Effector CD8-positive, alpha-beta T cell (primary cell): ENCODE measurements around the gene CDKN2B-AS1.
A peak's percentile ranks its signal among the peaks of the same experiment; 100 is the strongest.
"Not testable (repeated sequence)": the region's sequence is repeated elsewhere in the genome, so short reads cannot be mapped to it uniquely, and the experiment has no call there.

Experiments
- DNase-seq: peaks from one replicate; lab custom pipeline; 2025; lab: John Stamatoyannopoulos, UW
- total RNA-seq, 4 experiments: gene quantifications; one replicate each; lab custom pipeline; 2026; lab: John Stamatoyannopoulos, UW

Gene CDKN2B-AS1
- 2.2 to 5.4 (median 3.3) reads per million in 4 experiments for total RNA-seq

DNA sequence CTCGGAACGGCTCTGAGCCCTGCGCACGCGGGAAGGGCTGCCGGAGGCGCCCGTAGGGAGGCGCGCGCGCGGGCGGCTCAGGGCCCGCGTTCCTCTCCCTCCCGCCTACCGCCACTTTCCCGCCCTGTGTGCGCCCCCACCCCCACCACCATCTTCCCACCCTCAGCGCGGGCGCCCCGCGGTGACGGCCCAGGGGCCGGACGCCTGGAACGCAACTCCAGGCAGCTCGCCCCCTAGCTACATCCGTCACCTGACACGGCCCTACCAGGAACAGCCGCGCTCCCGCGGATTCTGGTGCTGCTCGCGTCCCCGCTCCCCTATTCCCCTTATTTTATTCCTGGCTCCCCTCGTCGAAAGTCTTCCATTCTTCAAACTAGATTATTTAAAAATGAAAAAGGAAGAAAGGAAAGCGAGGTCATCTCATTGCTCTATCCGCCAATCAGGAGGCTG, at the start of gene CDKN2B-AS1:
Gene CDKN2B-AS1, plus strand, starts transcription at position 236 of the 450 bp plus-strand sequence.
- no peak for DNase-seq

DNA sequence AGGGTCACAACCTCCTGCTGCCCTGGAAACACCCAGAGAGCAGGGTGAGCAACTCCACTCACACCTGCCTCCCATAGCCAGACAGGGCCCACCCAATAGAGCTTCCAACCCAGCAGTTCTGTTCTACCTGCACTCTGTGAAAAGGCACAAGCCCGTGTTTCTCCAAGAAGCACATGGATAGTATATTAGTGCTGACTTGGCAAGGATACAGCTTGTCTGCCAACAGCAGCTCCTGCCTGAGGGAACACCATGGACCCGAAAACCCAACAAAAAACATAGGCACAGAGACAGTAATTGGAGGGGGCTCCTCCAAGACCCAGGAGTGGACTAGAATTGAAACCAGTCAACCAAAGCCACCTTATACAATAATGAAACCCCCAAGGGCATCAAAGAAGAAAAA, 49.0 kb upstream of the CDKN2B-AS1 start:
- DNase-seq: no peak

DNA sequence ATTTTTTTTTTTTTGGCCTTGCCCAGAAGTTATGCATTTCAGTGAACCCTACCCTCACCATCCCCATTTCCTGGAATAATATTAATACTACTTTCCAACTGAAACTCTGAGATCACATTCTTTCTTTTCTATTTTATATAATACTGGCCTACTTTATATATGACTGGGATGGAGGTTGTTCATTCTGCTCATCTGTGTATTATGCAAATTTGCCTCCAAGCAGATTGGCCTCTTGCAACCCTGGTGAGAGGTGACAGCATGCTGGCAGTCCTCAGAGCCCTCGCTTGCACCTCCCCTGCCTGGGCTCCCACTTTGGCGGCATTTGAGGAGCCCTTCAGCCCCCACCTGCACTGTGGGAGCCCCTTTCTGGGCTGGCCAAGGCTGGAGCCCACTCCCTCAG, 35.8 kb upstream of the CDKN2B-AS1 start:
- no peak for DNase-seq

DNA sequence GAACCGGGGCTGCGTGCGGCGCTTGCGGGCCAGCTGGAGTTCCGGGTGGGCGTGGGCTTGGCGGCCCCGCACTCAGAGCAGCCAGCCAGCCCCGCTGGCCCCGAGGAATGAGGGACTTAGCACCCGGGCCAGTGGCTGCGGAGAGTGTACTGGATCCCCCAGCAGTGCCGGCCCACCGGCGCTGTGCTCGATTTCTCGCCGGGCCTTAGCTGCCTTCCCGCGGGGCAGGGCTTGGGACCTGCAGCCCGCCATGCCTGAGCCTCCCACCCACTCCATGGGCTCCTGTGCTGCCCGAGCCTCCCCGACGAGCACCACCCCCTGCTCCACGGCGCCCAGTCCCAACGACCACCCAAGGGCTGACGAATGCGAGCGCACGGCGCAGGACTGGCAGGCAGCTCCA, 35.3 kb upstream of the CDKN2B-AS1 start:
- DNase-seq: not testable (repeated sequence)

DNA sequence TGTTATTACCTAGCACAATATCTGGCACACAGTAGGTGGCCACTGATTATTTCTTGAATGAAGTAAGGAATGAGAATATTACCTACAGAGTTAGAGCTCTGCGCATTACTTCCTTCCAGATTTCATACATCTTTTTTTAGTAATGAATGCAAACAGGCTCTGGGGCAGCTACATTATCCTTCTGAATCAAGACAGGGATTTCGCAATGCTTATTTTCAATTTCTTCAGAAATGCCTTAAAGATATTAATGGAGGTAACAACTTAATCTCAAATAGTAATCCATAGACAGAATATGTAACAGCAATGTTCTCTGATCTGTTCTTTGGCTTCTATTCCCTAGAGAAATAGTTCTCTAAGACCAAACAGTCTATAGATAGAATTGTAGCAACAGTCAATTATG, 33.0 kb upstream of the CDKN2B-AS1 start:
- no peak for DNase-seq

DNA sequence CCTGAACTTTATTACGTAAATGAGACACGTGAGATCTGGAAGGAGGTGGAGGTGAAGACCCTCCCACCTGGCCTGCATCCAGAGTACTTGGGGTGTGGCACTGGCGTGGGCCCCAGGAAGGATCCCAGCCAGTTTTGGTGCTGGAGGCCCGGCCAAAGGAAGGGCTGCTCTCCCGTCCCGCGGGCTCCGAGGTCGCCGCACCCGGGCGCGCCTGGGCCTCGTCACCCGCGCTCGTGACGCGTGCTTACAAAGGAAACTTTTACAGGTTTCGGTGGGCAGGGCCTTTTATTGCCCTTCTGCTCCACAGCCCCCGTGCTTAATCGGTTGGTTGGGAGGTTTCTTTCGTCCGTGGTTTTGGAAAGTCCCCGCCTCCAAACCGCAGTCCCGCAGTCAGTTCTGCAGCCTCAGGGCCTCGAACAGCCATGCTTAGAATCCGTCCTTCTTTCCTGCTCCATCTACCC, 29.6 kb upstream of the CDKN2B-AS1 start:
- DNase-seq: peak; percentile 11

DNA sequence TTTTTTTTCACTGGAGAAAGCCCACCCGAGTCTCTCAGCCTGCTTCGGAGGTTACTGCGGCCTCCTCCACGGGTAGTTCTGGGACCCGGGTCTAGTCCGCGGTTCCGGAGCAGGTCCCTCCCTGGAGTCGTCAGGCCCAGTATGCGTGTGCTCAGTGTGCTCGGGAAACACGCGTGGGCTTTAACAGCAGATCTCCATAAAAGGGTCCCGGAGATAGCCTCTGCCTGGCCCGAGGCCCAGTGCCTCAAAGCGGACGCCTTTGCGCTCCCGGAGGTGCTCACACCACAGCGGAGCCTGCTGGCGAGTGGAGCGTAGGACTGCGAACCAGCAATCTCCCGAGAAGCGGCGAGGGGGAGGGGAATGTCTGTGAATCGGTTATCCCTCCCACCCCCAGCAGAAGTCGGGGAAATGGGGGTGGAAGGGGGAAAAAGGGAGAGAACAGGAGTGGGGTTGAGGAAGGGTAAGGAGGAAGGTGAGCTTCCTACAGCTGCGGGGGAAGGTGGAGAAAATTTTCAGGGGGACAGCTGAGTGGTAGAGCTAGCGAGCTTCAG, 29.1 kb upstream of the CDKN2B-AS1 start:
- DNase-seq: no peak

DNA sequence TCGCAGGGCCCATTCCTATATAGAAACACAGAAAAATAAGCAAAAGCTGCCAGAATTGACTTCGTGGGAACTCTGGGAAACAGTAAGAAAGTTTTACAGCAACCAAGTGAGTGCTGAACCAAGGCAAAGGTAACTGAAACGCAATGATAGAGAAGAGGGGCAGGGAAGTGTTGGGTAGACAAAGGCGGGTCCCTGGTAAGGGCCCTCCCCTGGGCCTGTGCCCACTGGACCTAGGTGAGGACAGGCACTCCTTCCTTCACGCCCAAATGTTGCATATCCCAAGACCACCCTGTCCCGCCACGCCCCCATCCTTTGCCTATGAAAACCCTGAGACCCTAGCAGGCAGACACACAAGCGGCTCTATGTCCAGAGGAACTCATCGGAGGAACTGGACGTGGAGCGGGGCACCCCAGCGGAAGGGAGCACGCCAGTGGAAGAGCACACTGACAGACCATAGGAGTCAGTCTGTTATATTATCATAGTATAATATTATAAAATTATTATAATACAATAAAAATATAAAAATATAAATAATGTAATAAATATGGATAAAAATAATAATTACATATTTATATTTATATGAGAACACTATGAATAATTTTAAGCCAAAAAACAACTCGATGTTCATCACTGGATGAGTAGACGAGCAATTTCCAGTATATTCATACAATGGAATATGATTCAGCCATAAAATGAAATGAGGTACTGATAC, 28.3 kb upstream of the CDKN2B-AS1 start:
- DNase-seq: no peak

DNA sequence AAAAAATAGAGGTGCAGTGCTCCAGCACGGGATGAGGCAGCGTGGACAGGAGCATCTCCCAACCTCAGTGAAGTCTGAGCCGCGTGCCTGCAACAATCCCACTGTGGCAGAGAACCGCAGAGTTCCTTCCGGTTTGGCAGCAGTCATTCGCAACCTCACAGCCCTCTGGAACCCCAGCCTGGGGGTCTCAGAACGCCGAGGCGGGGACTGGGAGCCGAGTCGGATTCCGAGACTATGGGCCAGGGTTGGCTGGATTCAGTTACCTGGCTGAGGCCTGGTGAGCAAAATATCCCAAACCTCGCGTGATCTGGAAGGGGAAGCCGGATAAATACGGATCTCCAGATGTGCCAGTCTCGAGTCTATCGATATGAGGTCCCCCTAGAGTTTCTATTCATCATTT, 27.4 kb upstream of the CDKN2B-AS1 start:
- DNase-seq: no peak

DNA sequence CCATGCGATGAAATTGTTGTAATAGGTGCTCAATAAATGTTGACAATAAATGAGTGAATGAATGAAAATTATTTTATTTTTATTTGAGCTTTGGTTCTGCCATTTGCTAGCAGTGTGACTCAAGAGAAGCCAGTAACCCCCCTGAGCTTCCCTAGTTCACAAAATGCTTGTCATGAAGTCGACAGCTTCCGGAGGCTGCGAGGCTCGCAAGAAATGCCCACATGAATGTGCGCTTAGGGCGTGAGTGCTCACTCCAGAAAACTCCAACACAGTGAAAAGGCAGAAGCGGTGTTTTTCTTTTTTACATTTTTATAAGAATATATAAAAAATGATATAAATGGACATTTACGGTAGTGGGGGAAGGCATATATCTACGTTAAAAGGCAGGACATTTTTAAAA, 26.9 kb upstream of the CDKN2B-AS1 start:
- no peak for DNase-seq

DNA sequence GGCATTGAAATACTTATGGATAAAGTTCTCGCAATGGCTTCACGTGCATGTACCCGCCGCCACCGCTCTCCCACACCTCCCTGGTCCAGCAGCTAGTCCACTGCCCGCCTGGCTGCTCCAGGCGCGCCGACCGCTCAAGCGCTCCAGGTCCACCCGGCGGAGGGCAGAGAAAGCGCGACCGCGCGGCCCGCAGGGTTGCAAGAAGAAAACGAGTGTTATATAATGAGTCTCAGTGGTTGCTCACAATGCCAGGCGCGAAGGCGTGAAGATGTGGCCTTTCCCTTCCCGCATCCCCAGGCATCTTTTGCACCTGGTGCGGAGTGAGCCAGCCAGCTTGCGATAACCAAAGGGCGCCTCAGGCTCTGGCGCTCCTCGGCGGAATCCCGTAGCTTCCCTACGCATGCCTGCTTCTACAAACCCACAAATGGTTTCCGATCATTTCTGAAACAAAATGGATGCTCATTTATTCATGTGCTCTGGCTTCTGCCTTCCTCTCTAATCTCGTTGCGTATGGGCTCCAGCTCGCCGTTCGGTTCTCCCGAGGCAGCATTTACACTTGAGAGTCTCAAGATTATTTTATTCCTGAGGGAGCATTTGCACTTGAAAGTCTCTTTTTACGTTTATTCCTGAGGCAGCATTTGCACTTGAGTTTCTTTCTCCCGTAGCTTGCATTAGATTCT, 26.1 kb upstream of the CDKN2B-AS1 start:
- DNase-seq: no peak

DNA sequence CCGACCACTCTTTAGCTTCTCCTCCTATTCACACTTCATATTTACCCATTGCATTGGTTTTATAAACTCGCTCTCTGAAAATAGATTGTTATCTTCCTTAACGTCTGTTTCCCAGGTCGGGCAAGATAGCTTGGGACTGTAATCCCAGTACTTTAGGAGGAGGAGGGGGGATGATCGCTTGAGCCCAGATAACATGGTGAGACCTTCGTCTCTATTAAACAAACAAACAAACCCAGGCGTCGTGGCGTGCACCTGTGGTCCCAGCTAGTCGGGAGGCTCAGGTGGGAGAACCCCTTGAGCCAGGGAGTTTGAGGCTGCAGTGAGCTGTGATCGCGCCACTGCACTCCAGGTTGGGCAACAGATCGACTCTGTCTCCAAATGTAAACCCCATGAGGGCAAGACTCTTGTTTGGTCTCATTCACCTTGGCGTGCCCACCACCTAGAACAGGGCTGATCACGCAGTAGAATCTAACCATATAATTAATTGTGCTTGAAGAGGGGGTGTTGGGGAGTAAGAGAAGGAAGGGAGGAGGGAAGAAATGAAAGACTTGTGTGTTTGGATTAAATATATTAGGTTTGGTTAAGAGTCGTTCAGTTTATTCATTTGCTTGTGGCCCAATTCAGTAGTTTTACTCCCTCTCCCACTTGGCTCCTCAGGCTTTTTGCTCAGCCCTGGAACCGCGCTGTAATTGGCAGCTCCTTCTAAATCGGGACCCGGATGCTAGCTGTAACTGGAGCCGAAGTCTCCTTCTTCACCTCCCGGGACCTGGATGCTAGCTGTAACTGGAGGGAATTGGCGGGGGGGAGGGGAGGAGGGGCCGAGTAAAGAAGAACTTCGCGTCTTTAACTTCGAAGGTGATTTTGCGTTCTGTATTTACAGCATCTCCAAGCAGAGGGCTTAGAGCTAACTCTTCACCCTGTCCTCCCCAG, 25.3 kb upstream of the CDKN2B-AS1 start:
- DNase-seq: no peak

DNA sequence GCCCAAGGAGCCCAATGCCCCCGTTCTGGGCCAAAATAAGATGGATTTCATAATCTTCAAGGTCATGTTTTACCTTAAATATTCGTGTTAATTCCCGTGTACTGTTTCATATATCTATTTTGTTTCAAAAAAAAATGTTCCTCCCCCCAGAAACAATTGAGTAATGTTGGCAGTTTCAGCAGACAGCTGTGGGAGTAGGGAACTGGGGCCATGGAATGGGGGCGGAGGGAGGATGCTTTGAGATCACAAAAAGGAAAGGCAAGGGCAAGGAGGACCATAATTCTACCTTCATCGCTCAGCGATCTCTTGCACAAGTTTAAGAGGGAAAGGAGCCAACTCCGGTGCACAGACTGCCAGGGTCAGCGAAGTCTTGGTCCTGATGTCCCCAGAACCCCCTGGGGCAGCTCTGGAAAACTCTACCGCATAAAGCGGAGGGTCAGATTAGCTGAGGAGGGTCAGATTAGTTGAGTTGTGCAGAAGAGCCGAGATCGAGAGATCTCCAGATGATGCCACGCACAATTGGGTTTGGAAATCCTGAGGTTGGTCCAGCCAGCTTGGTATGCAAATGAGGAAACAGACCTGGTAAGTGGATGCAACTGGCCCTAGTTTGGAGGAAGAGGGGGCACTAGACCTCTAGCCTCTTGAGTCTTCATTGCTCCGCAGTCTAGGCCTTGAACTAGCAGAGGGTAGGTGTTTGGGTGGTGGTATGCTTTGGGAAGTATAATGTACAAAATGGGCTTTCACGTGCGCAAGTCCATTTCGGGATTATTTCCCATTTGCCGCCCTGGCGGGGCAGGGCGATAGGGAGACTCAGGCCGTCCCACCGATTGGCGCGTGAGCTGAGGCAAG, 24.4 kb upstream of the CDKN2B-AS1 start:
- DNase-seq: no peak

DNA sequence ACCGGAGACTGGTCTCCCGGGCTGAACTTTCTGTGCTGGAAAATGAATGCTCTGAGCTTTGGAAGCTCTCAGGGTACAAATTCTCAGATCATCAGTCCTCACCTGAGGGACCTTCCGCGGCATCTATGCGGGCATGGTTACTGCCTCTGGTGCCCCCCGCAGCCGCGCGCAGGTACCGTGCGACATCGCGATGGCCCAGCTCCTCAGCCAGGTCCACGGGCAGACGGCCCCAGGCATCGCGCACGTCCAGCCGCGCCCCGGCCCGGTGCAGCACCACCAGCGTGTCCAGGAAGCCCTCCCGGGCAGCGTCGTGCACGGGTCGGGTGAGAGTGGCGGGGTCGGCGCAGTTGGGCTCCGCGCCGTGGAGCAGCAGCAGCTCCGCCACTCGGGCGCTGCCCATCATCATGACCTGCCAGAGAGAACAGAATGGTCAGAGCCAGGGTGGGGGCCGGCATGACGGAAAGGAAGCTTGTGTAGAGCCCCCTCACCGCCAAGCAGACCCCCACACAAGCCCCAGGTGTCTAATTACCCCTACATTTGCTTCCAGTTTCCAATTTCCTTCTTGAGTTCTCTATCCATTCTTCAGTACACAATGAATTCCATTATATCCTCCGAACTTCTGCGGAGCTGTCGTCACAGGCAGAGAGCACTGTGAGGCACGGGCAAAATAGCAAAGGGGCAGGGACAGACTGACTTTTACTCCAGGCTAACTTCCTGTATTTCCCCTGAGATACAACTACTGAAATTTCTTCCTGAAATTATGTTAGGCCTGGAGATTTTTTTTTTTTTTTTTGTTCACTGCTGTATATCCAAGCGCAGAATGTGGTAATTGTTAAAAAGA, 23.6 kb upstream of the CDKN2B-AS1 start:
- no peak for DNase-seq

DNA sequence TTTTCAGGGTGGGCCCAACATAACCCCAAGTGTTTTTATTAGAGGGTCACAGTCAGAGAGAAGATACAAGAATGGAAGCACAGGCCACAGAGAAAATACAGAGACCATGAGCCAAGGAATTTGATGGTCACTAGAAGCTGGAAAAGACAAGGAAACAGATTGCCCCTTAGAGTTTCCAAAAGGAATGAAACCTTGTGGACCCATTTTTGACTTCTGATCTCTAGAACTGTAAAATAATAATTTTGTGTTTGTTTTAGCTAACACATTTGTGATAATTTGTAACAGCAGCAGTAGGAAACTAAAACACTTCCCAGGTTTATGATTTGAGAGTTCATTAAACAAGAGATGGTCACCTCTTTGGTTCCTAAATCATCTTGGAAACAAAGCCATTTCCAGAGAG, 22.2 kb upstream of the CDKN2B-AS1 start:
- DNase-seq: no peak

DNA sequence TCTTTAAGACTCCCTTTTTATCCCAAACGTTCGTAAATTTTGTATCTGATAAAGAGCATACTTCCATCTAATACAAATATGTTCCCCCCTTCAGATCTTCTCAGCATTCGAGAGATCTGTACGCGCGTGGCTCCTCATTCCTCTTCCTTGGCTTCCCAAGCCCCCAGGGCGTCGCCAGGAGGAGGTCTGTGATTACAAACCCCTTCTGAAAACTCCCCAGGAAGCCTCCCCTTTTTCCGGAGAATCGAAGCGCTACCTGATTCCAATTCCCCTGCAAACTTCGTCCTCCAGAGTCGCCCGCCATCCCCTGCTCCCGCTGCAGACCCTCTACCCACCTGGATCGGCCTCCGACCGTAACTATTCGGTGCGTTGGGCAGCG, 20.3 kb upstream of the CDKN2B-AS1 start:
- DNase-seq: no peak

DNA sequence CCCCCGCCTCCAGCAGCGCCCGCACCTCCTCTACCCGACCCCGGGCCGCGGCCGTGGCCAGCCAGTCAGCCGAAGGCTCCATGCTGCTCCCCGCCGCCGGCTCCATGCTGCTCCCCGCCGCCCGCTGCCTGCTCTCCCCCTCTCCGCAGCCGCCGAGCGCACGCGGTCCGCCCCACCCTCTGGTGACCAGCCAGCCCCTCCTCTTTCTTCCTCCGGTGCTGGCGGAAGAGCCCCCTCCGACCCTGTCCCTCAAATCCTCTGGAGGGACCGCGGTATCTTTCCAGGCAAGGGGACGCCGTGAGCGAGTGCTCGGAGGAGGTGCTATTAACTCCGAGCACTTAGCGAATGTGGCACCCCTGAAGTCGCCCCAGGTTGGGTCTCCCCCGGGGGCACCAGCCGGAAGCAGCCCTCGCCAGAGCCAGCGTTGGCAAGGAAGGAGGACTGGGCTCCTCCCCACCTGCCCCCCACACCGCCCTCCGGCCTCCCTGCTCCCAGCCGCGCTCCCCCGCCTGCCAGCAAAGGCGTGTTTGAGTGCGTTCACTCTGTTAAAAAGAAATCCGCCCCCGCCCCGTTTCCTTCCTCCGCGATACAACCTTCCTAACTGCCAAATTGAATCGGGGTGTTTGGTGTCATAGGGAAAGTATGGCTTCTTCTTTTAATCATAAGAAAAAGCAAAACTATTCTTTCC, 19.7 kb upstream of the CDKN2B-AS1 start:
- DNase-seq: no peak

DNA sequence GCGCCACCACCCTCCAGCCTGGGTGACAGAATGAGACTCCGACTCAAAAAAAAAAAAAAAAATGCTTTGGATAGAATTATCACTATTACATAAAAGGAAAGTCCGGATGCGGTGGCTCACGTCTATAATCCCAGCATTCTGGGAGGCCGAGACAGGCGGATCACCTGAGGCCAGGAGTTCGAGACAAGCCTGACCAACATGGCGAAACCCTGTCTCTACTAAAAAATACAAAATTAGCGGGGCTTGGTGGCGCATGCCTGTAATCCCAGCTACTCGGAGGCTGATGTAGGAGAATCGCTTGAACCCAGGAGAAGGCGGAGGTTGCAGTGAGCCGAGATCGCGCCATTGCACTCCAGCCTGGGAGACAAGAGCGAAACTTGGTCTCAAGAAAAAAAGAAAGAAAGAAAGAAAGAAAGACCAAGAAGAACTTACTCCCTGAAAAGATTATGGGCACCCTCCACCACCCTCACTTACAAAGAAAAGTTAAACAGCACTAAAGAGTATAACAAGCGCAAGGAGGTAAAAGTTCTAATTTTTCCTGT, 18.2 kb upstream of the CDKN2B-AS1 start:
- DNase-seq: no peak

DNA sequence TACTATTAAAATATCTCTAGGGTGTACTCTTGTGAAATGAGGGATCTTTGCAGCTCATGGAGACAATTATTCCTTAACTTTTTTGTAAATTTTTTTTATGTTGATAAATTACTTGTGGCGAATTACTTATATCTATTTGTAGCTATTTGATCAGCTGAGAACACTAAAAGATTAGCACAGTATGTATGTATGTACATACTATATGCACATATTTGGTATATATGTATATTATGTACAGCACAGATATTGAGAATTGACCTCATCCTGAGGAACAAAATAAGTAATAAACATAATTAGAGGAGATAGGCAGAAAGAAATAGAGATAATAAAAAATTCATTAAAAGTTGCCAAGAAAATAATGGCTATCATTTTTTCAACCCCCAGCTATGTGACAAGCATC, 12.2 kb upstream of the CDKN2B-AS1 start:
- no peak for DNase-seq
